Measurements from ENCODE around the gene UBE2I.

DNA sequence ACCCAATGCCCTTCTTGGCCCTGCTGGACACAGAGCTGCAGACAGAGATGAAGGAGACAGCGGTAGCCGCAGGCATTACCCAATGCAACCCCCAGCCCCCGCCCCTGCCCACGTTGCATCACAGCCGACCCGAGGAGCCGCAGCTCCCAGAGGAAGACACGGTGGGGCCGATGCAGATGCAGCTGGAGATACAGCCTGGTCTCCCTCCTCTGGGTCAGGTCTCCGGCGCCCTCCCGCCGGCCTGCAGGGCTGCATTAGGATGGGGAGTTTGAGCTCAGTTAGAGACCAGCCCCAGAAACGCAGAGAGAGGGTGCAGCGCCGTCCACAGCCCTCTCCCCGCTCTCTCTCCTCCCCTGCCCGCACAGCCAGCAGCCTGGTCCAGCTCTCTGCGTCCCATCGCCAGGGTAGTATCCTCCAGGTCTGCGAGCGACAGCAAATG, 19.4 kb upstream of the UBE2I start:
- no peak for TF ChIP-seq POLR2A (IDR thresholded peaks at IDR 0.05)
- TF ChIP-seq, protein P1, sequence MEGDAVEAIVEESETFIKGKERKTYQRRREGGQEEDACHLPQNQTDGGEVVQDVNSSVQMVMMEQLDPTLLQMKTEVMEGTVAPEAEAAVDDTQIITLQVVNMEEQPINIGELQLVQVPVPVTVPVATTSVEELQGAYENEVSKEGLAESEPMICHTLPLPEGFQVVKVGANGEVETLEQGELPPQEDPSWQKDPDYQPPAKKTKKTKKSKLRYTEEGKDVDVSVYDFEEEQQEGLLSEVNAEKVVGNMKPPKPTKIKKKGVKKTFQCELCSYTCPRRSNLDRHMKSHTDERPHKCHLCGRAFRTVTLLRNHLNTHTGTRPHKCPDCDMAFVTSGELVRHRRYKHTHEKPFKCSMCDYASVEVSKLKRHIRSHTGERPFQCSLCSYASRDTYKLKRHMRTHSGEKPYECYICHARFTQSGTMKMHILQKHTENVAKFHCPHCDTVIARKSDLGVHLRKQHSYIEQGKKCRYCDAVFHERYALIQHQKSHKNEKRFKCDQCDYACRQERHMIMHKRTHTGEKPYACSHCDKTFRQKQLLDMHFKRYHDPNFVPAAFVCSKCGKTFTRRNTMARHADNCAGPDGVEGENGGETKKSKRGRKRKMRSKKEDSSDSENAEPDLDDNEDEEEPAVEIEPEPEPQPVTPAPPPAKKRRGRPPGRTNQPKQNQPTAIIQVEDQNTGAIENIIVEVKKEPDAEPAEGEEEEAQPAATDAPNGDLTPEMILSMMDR (IDR thresholded peaks at IDR 0.05): no peak
